GM18526 (cell line): ENCODE measurements around the gene SLC30A7.

Experiments
- POLR2A ChIP-seq: IDR thresholded peaks from 3 replicates; pipeline ENCODE4 v1.6.1; 2011; ENCODE audit not compliant: insufficient read length; ENCODE audit errors: extremely low read depth

Gene SLC30A7, protein sequence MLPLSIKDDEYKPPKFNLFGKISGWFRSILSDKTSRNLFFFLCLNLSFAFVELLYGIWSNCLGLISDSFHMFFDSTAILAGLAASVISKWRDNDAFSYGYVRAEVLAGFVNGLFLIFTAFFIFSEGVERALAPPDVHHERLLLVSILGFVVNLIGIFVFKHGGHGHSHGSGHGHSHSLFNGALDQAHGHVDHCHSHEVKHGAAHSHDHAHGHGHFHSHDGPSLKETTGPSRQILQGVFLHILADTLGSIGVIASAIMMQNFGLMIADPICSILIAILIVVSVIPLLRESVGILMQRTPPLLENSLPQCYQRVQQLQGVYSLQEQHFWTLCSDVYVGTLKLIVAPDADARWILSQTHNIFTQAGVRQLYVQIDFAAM

GRCh38 chr1:100895540-100896480 is at the start of gene SLC30A7:
SLC30A7 (plus strand) TSS chr1:100896090; CDS start chr1:100896263, 173 bp downstream.
- peak; percentile 85 for TF ChIP-seq POLR2A

DNA sequence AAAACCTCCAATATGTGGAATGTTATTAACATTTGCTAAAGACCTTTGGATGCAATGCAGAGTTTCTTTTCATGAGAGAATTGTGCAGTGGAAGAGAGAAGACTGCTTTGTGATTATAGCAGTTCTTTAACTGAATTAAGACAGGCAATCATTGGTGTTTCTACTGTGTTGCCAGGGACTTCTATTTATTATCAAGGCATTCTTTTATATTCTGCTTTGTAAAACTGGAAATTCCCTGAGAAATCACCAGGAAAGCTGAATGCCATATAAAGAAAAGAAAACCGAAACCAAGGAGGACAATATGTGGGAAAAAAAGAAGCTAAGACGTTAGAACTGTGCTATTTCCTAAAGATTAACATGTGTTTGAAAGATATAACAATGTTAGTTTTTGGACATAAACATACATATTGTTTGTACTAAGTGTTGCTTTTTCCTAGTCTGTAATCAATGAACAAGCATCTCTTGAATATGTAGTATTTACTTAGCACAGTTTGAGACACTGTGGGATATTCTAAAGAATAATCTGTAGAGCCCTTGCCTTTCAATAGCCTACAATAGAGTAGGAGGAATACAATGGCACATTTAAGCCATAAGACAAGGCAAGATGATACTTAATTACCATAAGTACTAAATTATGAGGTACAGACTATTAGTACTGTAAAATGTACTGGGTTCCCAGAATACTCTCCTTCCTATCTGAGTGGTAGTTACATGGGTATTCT is 48.4 kb upstream of the SLC30A7 start:
- TF ChIP-seq POLR2A = no peak

- no peak for TF ChIP-seq POLR2A
Measured at GRCh38 chr1:100851726-100852125, 44.2 kb upstream of the SLC30A7 start.

GRCh38 chr1:100852976-100853375 is 42.9 kb upstream of the SLC30A7 start:
- TF ChIP-seq POLR2A = no peak

GRCh38 chr1:100860397-100860991 is 35.4 kb upstream of the SLC30A7 start:
- TF ChIP-seq POLR2A = no peak

DNA sequence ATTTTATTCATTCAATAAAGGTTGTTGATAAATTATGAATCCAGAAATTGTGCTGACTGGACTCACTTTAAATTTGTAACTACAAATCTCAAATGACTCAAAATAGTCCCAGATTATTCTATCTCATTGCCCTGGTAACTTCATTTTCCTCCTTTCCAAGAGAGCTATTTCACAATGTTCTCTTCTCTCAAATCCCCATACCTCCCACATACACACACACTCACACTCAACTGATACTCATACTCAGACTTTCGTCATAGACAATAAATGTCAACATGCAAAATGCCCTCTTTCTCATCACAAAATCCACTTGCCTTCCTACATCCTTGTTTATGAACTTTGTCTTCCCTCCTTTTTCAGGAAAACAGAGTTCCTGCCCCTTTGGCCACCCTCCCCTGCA is 34.5 kb upstream of the SLC30A7 start:
- no peak for TF ChIP-seq POLR2A

DNA sequence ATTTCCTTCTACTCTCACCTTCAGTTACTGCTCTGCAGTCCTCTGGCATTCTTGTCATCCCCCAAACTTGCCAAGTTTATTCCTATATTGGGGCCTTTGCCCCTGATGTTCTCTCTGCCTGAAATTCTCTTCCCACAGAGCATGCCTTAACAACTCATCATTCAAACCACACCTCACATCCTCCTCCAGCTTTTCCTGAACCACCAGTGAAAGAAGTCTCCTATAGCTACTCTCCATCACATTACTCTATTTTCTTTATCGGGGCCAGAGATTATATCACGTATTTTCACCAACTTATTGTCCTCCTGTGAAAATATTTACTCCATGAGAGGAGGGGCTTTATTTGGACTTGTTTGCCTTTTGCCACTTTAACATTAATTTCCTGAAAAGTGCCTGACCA is 33.3 kb upstream of the SLC30A7 start:
- TF ChIP-seq POLR2A = no peak

DNA sequence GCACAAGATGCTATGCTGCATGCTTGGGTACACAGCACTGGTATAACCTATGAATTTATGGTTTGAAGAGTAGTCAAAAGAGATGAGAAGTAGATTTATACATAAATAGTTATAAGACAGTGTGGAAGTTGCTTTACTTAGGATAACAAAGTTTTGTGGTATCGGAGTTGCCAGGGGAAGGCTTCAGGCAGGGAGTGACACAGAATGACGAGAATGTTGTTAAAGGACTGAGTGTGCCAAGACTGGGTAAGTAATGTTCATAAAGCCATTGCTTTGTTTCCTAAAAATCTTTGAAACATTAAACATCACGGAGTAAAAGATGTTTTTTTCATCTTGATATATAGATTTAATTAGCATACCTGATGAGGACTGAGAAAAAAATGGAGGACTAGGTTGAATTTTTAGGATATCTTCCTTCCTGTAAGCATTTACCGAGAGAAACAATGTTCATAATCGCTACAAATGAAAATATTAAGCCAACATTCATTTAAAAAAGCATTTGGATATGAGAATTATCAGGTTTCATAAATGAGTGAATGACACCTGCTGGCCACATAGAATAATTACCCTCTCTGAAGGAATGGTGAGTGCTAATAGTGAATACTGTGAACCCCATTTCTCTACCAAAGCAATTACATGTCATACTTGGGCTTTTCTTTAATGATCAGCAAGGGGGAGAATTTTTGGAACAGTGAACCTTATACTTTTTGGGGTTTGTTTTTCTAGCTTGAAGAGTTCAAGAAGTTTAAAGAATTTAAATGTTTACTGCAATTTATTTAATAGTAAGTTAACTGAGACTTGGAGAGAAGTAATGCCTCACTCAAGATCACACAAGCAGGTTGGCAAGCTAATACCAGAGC is 29.6 kb upstream of the SLC30A7 start:
- TF ChIP-seq POLR2A = no peak

DNA sequence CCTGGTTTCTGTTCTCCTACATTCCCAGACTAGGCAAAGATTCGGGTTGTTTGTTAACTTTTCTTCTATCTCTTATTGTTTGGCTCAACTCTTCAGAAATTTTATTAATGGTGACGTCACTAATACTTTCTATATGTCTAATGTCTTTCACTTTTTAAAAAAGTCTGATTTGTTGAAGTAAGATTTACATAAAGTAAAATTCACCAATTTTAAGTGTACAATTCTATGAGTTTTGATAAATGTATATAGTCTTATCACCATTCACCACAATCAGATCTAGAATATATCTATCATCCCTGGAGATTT is 29.0 kb upstream of the SLC30A7 start:
- no peak for TF ChIP-seq POLR2A

GRCh38 chr1:100868364-100868995 is 27.4 kb upstream of the SLC30A7 start:
- TF ChIP-seq POLR2A = no peak

DNA sequence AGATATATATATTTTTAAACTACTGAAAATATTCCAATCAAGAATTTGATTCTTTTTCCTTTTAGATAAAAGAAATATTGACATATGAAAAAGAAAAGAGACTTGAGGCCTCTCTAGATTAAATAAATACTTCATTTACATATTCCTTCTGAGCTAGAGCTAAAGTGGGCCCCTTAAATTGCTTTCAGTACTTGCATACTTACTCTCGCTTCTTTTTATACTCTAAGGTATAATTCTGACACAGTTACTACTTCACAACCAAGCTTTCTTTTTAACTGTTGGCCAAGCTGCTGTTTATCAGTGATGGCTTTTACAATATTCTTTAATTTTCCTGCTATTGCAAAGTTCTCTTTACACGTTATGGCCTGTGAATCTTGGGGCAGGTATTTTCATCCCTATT is 25.9 kb upstream of the SLC30A7 start:
- no peak for TF ChIP-seq POLR2A

- no peak for TF ChIP-seq POLR2A
Measured at GRCh38 chr1:100874433-100874832, 21.5 kb upstream of the SLC30A7 start.

DNA sequence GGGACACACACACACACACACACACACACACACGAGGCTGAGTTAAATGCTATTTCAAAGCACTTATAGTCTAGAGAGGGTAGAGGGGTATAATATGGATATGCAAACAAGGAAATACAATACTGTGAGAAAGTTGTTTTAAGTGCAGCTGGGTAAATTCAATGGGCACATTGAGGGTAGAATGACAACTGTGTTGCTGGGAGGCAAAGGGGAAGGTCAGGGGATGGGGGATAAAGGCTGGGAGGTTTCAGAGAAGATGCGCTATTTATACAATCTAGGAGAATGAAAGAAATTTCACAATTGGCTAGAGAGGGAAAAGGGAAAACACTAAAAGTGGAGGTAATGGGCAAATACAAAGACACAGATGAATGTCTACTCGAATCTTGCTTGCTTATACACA is 20.7 kb upstream of the SLC30A7 start:
- no peak for TF ChIP-seq POLR2A

DNA sequence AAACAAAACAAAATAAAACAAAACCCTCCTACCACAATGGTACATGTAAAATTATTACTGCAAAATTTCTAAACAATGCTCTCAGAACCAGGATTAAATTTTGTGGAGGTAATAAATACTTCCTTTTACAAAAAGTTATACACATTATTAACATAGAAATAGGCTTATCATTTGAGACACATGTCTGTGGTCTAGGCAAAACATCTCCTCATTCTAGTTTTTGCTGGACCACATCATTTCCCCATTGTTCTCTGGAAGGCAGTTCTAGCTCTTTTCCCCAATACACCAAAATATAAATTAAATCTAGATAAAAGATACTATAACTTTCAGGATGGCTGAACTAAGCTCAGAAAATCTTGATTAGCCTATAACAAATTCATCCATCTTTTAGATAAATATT is 19.6 kb upstream of the SLC30A7 start:
- no peak for TF ChIP-seq POLR2A
